ENCODE measurements around the gene AGAP1. TPM values are rescaled to one million over a fixed set of nuclear protein-coding genes. Genes with fewer than 3 reads are reported as not detected.

Gene AGAP1
- total and polyA plus RNA-seq, 11 donors = 5.9 to 21.6 (median 18.9) TPM

DNA sequence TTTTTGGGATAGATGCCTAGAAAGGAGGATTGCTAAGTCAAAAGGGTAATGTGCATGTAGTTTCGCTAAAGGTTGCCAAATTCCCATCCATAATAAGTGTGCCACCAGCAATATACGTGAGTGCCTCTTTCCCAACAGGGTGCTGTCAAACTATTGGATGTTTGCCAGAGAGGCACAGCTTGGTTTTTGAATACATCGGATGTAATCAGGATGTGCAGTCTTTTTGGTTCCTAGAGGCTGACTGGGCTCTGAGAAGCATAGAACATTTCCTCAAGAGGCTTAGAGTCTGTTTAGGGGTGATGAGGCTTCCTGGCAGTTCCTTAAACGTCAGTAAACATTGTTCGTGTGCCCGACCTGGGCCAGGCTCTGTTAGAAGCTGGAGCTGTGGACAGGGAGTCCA is 28.0 kb downstream of the AGAP1 start:
- Histone ChIP-seq H3K27me3 (no peaks in the 10 kb centered on the region), H3K9me3 (no peaks in the 10 kb centered on the region), H3K4me1 (peaks cover 0 to 29% (median 14%) of the 10 kb centered on the region in 12 donors), H3K36me3 (no peaks in the 10 kb centered on the region), H3K4me3 (no peak overlapping the region), H3K27ac (no peak overlapping the region)
- no peak for TF ChIP-seq POLR2A (IDR thresholded peaks at IDR 0.05)
- TF ChIP-seq, protein P1, sequence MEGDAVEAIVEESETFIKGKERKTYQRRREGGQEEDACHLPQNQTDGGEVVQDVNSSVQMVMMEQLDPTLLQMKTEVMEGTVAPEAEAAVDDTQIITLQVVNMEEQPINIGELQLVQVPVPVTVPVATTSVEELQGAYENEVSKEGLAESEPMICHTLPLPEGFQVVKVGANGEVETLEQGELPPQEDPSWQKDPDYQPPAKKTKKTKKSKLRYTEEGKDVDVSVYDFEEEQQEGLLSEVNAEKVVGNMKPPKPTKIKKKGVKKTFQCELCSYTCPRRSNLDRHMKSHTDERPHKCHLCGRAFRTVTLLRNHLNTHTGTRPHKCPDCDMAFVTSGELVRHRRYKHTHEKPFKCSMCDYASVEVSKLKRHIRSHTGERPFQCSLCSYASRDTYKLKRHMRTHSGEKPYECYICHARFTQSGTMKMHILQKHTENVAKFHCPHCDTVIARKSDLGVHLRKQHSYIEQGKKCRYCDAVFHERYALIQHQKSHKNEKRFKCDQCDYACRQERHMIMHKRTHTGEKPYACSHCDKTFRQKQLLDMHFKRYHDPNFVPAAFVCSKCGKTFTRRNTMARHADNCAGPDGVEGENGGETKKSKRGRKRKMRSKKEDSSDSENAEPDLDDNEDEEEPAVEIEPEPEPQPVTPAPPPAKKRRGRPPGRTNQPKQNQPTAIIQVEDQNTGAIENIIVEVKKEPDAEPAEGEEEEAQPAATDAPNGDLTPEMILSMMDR (IDR thresholded peaks at IDR 0.05) = no peak
- DNase-seq (no peak), ATAC-seq (peak in 1 of 4 donors; percentile 14)
- intact Hi-C loops (cut with DNase I) = no loop called here
- 35 to 55% (median 44%) methylated on average over 6 of the region's 6 CpGs for WGBS, 4 donors

DNA sequence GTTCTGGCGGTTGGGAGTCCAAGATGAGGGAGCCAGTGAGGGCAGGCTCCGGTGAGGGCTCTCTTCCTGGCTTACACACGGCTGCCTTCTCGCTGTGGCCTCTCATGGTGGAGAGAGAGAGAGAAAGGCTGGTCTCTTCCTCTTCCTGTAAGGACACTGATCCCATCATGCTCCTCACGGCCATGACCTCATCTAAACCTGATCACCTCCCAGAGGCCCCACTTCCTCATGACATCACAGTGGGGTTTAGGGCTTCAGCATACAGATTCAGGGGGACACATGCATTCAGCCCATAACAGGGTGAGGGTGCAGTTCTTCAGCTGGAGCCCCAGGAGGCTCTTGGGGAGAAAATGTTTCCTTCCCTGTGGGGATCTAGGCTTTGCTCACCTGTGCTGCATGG is 29.2 kb downstream of the AGAP1 start:
- DNase-seq (peak in 1 of 5 donors; percentile 10), ATAC-seq (no peak)
- intact Hi-C loops (cut with DNase I) = no loop called here
- TF ChIP-seq POLR2A (IDR thresholded peaks at IDR 0.05) = no peak
- TF ChIP-seq, protein P1 (IDR thresholded peaks at IDR 0.05) = no peak
- H3K9me3 ChIP-seq = no peaks in the 10 kb centered on the region
- no peak overlapping the region for H3K27ac ChIP-seq
- H3K4me1 ChIP-seq = peaks cover 0 to 35% (median 11%) of the 10 kb centered on the region in 12 donors
- no peaks in the 10 kb centered on the region for H3K36me3 ChIP-seq
- no peak overlapping the region for H3K4me3 ChIP-seq
- no peaks in the 10 kb centered on the region for H3K27me3 ChIP-seq
- 81 to 91% (median 87%) methylated on average over 3 to 5 of the region's 5 CpGs for WGBS, 4 donors

- DNase-seq = peak in 1 of 5 donors; percentile 53
- WGBS, 4 donors = 97 to 99% (median 98%) methylated on average over 12 to 18 of the region's 18 CpGs
- TF ChIP-seq POLR2A (IDR thresholded peaks at IDR 0.05) = no peak
- TF ChIP-seq, protein P1 (IDR thresholded peaks at IDR 0.05) = no peak
- no peaks in the 10 kb centered on the region for H3K36me3 ChIP-seq
- peaks cover 0 to 29% (median 8%) of the 10 kb centered on the region in 12 donors for H3K4me1 ChIP-seq
- H3K27me3 ChIP-seq = no peaks in the 10 kb centered on the region
- H3K9me3 ChIP-seq = no peaks in the 10 kb centered on the region
- H3K27ac ChIP-seq = no peak overlapping the region
- intact Hi-C loops (cut with DNase I) = no loop called here
- H3K4me3 ChIP-seq = no peak overlapping the region
- ATAC-seq = peak in 1 of 4 donors; percentile 30
These were observed 29.8 kb downstream of the AGAP1 start for GRCh38 chr2:235523486-235524150.

GRCh38 chr2:235526166-235526565 is 32.3 kb downstream of the AGAP1 start:
- H3K4me1 ChIP-seq = peaks cover 0 to 31% (median 7%) of the 10 kb centered on the region in 12 donors
- no peak overlapping the region for H3K27ac ChIP-seq
- no peak for DNase-seq
- TF ChIP-seq, protein P1 (IDR thresholded peaks at IDR 0.05) = no peak
- TF ChIP-seq POLR2A (IDR thresholded peaks at IDR 0.05) = no peak
- no peak overlapping the region for H3K4me3 ChIP-seq
- no peaks in the 10 kb centered on the region for H3K27me3 ChIP-seq
- peaks cover 0 to 8% (median 0%) of the 10 kb centered on the region in 12 donors for H3K9me3 ChIP-seq
- H3K36me3 ChIP-seq = no peaks in the 10 kb centered on the region
- 78 to 81% (median 80%) methylated on average over 1 of the region's 1 CpG for WGBS, 4 donors
- intact Hi-C loops (cut with DNase I) = no loop called here
- ATAC-seq = no peak

Data from heart left ventricle (tissue), 16 donors.